WTC11 (cell line): Measurements from ENCODE around the gene DNAJC15.

Source experiments
- CREB1 ChIP-seq: sonication (generic); formaldehyde crosslinking; IDR thresholded peaks from 2 replicates; pipeline ENCODE4 v1.8.0; 2023; ENCODE audit warnings: mild to moderate bottlenecking, missing genetic modification reagents
- NR2C2 ChIP-seq: sonication (generic); formaldehyde crosslinking; IDR thresholded peaks from 2 replicates; pipeline ENCODE4 v1.8.0; 2022; ENCODE audit warnings: mild to moderate bottlenecking, missing genetic modification reagents
- NR3C1 ChIP-seq: sonication (generic); formaldehyde crosslinking; conservative IDR thresholded peaks from 2 replicates; pipeline ENCODE4 v1.8.1; 2023; ENCODE audit warnings: low read depth, mild to moderate bottlenecking, missing genetic modification reagents
- TEAD4 ChIP-seq: sonication (generic); formaldehyde crosslinking; IDR thresholded peaks from 2 replicates; pipeline ENCODE4 v1.8.0; 2022; ENCODE audit warnings: mild to moderate bottlenecking, missing genetic modification reagents
- TF ChIP-seq, protein P1 (sequence below): sonication (generic); formaldehyde crosslinking; IDR thresholded peaks from 2 replicates; pipeline ENCODE4 v1.8.1; 2023; ENCODE audit warnings: mild to moderate bottlenecking, missing genetic modification reagents
- TF ChIP-seq, protein P2 (sequence below): fragments of 200-600 bp; IDR thresholded peaks from 2 replicates; pipeline ENCODE4 v1.8.0; 2022; ENCODE audit warnings: antibody characterized with exemption
- TF ChIP-seq, protein P3 (sequence below): fragments of 250-450 bp; sonication (Bioruptor Pico); IDR thresholded peaks from 2 replicates; pipeline ENCODE4 v1.9.0; 2021; ENCODE audit warnings: mild to moderate bottlenecking, borderline replicate concordance
- TF ChIP-seq, protein P4 (sequence below): sonication (generic); formaldehyde crosslinking; IDR thresholded peaks from 2 replicates; pipeline ENCODE4 v1.8.1; 2023; ENCODE audit warnings: mild to moderate bottlenecking, missing genetic modification reagents, moderate library complexity
- TF ChIP-seq, protein P5 (sequence below): sonication (generic); formaldehyde crosslinking; IDR thresholded peaks from 2 replicates; pipeline ENCODE4 v1.8.1; 2023; ENCODE audit warnings: mild to moderate bottlenecking, moderate library complexity, missing genetic modification reagents

DNA sequence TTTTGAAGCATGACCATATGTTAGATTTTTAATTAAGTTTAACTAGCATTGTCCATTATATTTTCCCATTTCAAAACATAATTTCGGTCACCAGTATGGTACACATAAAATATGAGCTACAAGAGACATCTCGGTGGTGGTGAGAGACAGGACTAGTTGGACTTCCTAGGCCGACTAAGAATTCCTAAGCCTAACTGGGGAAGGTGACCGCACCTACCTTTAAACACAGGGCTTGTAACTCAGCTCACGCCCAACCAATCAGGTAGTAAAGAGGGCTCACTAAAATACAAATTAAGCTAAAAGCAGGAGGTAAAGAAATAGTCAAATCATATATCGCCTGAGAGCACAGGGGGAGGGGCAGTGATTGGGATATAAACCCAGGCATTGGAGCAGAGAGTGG, 22.9 kb downstream of the DNAJC15 start:
- TF ChIP-seq, protein P1, sequence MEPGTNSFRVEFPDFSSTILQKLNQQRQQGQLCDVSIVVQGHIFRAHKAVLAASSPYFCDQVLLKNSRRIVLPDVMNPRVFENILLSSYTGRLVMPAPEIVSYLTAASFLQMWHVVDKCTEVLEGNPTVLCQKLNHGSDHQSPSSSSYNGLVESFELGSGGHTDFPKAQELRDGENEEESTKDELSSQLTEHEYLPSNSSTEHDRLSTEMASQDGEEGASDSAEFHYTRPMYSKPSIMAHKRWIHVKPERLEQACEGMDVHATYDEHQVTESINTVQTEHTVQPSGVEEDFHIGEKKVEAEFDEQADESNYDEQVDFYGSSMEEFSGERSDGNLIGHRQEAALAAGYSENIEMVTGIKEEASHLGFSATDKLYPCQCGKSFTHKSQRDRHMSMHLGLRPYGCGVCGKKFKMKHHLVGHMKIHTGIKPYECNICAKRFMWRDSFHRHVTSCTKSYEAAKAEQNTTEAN (CRISPR knock-in tag): no peak
- TF ChIP-seq, protein P2, sequence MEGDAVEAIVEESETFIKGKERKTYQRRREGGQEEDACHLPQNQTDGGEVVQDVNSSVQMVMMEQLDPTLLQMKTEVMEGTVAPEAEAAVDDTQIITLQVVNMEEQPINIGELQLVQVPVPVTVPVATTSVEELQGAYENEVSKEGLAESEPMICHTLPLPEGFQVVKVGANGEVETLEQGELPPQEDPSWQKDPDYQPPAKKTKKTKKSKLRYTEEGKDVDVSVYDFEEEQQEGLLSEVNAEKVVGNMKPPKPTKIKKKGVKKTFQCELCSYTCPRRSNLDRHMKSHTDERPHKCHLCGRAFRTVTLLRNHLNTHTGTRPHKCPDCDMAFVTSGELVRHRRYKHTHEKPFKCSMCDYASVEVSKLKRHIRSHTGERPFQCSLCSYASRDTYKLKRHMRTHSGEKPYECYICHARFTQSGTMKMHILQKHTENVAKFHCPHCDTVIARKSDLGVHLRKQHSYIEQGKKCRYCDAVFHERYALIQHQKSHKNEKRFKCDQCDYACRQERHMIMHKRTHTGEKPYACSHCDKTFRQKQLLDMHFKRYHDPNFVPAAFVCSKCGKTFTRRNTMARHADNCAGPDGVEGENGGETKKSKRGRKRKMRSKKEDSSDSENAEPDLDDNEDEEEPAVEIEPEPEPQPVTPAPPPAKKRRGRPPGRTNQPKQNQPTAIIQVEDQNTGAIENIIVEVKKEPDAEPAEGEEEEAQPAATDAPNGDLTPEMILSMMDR: no peak
- TF ChIP-seq, protein P3, sequence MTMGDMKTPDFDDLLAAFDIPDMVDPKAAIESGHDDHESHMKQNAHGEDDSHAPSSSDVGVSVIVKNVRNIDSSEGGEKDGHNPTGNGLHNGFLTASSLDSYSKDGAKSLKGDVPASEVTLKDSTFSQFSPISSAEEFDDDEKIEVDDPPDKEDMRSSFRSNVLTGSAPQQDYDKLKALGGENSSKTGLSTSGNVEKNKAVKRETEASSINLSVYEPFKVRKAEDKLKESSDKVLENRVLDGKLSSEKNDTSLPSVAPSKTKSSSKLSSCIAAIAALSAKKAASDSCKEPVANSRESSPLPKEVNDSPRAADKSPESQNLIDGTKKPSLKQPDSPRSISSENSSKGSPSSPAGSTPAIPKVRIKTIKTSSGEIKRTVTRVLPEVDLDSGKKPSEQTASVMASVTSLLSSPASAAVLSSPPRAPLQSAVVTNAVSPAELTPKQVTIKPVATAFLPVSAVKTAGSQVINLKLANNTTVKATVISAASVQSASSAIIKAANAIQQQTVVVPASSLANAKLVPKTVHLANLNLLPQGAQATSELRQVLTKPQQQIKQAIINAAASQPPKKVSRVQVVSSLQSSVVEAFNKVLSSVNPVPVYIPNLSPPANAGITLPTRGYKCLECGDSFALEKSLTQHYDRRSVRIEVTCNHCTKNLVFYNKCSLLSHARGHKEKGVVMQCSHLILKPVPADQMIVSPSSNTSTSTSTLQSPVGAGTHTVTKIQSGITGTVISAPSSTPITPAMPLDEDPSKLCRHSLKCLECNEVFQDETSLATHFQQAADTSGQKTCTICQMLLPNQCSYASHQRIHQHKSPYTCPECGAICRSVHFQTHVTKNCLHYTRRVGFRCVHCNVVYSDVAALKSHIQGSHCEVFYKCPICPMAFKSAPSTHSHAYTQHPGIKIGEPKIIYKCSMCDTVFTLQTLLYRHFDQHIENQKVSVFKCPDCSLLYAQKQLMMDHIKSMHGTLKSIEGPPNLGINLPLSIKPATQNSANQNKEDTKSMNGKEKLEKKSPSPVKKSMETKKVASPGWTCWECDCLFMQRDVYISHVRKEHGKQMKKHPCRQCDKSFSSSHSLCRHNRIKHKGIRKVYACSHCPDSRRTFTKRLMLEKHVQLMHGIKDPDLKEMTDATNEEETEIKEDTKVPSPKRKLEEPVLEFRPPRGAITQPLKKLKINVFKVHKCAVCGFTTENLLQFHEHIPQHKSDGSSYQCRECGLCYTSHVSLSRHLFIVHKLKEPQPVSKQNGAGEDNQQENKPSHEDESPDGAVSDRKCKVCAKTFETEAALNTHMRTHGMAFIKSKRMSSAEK (CRISPR knock-in tag): no peak
- TF ChIP-seq CREB1 (CRISPR knock-in tag) (no peak), NR3C1 (CRISPR knock-in tag) (no peak), TEAD4 (CRISPR knock-in tag) (no peak), NR2C2 (CRISPR knock-in tag) (no peak)
- TF ChIP-seq, protein P4, sequence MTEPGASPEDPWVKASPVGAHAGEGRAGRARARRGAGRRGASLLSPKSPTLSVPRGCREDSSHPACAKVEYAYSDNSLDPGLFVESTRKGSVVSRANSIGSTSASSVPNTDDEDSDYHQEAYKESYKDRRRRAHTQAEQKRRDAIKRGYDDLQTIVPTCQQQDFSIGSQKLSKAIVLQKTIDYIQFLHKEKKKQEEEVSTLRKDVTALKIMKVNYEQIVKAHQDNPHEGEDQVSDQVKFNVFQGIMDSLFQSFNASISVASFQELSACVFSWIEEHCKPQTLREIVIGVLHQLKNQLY (CRISPR knock-in tag): no peak
- TF ChIP-seq, protein P5, sequence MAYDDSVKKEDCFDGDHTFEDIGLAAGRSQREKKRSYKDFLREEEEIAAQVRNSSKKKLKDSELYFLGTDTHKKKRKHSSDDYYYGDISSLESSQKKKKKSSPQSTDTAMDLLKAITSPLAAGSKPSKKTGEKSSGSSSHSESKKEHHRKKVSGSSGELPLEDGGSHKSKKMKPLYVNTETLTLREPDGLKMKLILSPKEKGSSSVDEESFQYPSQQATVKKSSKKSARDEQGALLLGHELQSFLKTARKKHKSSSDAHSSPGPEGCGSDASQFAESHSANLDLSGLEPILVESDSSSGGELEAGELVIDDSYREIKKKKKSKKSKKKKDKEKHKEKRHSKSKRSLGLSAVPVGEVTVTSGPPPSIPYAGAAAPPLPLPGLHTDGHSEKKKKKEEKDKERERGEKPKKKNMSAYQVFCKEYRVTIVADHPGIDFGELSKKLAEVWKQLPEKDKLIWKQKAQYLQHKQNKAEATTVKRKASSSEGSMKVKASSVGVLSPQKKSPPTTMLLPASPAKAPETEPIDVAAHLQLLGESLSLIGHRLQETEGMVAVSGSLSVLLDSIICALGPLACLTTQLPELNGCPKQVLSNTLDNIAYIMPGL (CRISPR knock-in tag): no peak
